ENCODE data around the gene ARAP3.
"Not testable (repeated sequence)": the region's sequence is repeated elsewhere in the genome, so short reads cannot be mapped to it uniquely, and the experiment has no call there.

The ARAP3 gene

DNA sequence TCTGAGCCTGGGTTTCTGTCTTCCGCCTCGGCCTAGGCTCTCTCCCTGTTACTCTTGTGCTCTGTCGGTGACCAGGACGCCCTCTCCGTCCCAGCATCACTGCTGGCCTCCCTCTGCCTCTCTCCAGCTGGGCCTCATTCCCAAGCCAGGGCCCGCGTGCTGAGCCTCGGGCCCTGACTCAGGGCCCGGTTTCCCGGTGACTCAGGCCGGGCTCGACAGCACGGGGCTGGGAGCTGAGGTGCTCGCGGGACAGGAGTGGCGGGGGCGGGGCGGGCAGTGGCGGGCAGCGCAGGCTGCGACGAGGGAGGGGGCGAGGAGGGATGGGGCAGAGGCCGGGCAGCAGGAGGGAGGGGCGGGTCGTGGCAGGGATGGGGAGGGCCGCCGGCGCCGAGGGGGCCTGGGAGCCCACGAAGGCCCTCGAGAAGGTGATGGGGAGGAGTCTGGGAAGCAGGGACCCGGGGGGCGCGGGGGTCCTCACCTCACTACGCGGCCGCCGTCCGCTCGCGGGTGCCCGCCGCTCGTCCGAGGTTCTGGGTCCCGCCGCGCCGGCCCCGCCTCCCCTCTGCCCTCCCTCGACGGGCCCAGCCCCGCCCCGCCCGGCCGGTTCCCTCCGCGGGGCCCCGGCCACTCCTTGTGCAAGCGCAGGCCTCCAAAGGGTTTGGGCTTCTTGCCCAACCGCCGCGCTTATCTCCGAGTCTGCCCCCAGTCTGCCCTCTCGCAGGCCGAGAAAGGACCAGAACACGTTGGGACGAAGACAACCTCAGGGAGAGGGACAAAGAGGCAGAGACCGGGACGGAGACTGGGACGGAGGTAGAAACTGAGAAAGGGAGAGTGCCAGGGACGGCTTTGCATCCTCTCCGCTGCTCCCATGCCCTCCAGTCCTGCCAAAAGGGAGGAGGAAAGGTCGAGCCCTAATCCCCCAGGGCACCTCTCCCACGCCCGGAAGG, at the start of gene ARAP3:
Gene ARAP3, minus strand, starts transcription at position 536 of the 947 bp plus-strand sequence. CDS start 1,744 bp downstream, outside the sequence.
- peak; percentile 94 for DNase-seq (ENCODE audit: low read depth, low spot score)

GRCh38 chr5:141729387-141730006, 47.5 kb upstream of the ARAP3 start:
- no peak for DNase-seq (ENCODE audit: low read depth, low spot score)

GRCh38 chr5:141725891-141726290, 43.9 kb upstream of the ARAP3 start:
- no peak for DNase-seq (ENCODE audit: low read depth, low spot score)

GRCh38 chr5:141725174-141725573, 43.1 kb upstream of the ARAP3 start:
- DNase-seq (ENCODE audit: low read depth, low spot score), result not testable (repeated sequence)

- no peak for DNase-seq (ENCODE audit: low read depth, low spot score)
Measured at GRCh38 chr5:141722266-141722665, 40.2 kb upstream of the ARAP3 start.

DNA sequence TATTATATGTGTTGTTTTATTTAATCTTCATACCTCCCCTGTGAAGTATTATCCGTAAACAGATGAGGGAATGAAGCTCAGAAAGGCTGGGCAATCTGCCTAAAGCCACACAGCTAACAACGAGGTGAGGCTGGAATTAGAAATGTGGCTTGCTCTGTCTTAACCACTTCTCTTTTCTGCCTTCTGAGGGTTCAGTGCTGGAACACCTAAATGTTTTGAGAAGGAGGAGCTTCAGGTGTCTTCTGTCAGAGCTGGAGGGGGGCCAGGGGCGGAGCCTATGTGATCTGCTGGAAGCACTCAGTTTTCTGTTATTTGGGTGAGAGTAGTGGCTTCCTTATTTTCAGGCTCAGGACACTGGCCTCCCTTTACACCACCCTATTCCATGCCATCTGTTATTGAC, 35.0 kb upstream of the ARAP3 start:
- DNase-seq (ENCODE audit: low read depth, low spot score), result no peak

DNA sequence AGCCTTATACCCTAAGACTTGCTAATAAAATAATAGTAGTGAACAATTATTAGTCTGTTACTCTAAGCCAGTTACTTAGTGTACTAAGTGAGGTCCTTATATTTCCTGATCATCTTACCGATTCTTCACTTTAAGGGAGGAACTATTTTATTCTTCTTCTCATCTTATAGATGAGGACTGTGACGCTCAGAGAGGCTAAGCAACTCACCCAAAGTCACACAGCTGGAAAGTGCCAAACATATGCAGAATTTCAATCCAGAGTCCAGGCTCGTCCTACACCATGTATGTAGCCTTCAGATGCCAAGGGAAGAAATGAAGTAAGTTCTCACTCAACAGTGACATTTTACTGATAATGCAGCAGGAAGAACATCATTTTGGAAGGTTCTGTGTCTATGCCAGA, 34.4 kb upstream of the ARAP3 start:
- no peak for DNase-seq (ENCODE audit: low read depth, low spot score)

- no peak for DNase-seq (ENCODE audit: low read depth, low spot score)
Measured at GRCh38 chr5:141716009-141716408, 34.0 kb upstream of the ARAP3 start.

DNA sequence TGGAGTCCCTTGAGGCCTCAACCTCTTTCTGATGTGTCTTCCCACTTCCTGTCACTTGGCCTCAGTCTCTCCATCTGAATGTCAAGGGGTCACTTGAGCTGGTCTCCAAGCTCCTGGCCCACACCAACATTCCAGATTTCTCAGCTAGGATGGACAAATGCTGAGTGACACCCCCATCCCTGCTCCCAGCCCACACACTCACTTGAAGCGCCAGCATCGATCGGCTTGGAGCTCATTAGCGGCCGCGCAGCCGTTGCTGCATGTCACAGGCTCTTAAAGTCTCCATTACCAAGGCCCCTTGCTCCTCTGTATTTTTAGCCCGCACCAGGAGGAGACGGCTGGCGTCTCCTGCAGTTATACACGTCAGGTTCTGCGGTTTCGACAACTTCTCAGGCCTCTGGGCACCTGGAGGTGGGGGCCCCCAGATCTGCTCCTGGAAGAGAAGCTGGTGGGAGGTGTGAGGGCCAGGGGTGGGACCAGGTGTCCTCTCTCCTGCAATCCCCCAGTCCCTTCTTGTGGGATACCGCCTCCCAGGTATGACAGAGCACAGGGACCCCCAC, 33.4 kb upstream of the ARAP3 start:
- no peak for DNase-seq (ENCODE audit: low read depth, low spot score)

GRCh38 chr5:141714542-141715310, 32.7 kb upstream of the ARAP3 start:
- DNase-seq (ENCODE audit: low read depth, low spot score), result no peak

- DNase-seq (ENCODE audit: low read depth, low spot score), result peak; percentile 24
Measured at GRCh38 chr5:141713616-141714309, 31.7 kb upstream of the ARAP3 start.

DNA sequence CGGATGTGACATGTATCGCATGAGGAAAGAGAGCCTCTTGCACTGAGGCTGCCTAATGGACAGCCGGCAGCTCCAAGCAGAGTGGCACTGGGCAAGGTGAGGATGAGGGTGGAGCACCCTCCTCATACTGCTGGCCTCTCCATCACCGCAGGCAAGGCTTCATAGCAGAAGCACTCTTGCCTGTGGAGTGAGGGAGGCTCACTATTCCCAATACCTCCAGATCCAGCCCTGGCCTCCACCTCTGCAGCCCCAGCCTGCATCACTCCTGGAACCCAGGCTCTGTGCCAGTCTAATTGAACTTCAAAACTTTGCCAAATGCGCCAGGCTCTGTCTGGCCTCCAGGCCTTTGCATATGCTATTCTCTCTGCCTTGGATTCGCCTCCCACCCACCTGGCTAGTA, 29.7 kb upstream of the ARAP3 start:
- no peak for DNase-seq (ENCODE audit: low read depth, low spot score)

DNA sequence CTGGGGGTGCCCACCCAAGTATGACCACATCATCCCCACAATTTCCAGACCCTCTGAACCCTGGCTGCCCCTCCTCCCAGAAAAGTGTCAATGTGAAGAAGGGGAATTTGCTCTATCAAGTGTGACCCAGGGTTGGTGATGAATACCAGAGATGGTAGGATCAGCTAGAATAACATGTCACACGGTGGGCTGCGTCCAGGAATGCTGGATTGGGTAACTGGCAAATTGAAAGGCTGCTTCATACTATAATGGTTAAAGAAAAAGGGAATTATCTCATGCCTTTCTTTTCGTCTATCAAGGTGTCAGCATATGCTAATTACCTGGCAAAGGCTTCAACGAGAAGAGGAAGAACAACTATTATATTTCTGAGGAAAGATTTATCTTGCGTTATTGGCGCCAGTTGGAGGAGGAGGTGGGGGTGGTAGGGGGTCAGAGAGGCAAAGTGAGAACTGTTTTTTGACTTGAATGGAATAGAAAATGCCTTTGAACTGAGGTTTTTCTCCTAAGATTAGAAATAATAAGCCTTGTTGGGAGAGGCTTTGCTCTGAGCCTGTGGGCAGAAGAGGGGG, 27.8 kb upstream of the ARAP3 start:
- DNase-seq (ENCODE audit: low read depth, low spot score), result no peak

DNA sequence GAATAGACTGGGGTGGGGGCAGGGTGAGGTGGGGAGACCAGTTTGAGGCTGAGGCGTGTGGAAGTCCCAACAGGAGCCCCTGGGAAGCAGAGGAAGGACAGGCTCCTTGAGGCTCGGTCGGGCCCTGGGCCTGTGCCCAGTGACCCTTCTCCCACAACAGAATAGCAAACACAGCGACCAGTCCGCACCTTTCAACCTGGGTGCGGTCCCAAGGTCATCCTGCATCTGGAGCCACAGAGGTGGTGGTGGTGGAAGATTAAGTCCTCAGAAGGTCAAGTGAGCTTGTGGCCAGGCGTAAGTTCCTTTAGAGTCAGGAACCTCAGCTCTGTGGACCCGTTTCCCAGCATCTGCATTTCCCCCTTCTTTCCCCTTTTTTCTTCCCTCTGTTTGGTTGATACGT, 26.0 kb upstream of the ARAP3 start:
- DNase-seq (ENCODE audit: low read depth, low spot score), result no peak

DNA sequence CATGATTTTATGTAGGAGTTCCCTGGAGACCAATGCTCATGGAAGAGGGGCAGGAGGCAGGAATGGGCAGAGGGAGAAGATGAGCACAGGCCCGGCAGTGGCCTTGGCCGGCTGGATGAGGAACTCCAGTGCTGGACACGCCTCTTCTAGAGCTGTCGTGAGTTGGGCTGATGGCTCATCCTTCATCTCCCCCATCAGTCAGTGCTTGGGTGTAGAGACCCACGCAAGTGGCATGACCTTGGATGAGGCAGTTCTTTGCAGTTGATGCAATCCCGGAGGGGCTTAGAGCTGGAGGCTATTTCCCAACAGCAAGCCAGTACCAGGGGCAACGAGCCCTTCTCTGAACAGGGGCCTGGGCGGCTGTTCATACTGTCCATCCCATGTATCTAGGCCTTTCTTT, 25.5 kb upstream of the ARAP3 start:
- no peak for DNase-seq (ENCODE audit: low read depth, low spot score)

- no peak for DNase-seq (ENCODE audit: low read depth, low spot score)
Measured at GRCh38 chr5:141706121-141706520, 24.1 kb upstream of the ARAP3 start.

DNA sequence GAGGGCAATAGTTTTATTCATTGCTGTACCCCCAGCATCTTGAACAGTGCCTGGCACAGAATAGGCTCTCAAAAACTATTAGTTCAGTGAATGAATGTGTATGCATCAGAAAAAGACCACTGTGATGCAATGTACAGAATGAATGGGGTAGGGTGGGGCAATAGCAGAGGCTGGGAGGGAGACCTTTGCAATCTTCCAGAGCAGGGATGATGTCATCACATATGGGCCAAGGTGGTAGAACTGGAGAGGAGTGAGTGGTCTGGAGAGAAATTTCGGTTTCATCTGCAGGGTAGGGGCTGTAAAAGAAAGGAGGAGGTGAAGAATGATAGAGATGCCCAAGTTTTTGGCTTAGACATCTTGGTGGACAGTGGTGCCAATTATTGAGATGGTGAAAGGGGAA, 23.4 kb upstream of the ARAP3 start:
- no peak for DNase-seq (ENCODE audit: low read depth, low spot score)

DNA sequence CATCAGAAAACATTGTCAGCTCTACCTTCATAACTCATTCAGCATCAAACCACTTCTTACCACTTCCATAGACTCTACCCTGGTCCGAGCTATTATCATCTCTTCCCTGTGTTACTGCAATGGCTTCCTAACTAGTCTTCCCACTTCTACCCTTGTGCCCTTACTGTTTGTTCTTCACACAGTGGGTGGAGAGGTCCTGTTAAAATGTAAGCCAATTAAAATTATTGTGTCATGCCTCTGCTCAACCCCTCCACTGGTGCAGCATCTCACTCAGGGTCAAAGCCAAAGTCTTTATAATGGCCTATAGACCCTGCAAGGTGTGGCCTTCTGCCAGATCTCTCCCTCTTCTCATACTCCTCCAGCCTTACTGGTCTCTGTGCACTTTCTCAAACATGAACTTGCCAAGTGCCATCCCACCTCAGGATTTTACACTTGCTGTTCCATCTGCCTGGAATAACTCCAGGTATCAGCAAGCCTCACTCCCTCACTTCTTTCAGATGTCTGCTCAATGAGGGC, 22.8 kb upstream of the ARAP3 start:
- DNase-seq (ENCODE audit: low read depth, low spot score), result no peak

GRCh38 chr5:141703133-141703561, 21.1 kb upstream of the ARAP3 start:
- DNase-seq (ENCODE audit: low read depth, low spot score), result peak; percentile 26

DNA sequence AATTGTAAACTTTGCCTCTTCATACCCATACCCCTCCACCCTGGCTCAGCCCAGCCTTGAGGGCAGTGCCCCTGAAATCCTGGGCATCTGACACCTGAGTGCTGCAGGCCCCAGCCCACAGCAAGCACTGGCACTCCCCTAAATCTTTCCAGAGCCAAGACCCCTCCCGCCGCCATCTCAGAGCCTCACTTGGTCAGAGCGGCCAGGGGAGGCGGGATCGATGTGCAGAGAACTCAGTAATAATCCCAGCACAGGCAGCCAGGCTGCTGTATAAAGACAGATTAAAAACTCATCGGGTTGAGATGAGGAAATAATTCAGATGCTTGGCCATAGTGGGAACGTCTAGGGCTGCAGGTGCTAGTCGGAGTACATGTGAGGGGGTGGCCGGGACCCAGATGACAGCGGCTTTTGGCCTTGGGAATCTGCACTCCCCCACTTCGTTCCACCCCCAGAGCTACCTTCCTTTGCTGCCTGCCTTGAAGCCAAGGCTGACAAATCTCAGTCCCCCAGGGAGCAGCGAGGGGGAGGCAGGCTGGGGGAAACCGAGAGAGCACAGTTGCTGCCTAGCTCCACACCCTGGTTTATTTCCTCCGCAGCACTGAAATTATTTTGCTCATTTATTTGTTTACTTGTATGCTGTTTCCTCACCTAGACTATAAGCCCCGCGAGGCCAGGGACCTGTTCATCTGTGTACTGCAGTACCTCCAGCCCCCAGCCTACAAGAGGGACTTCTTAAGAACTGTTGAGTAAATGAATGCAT, 19.5 kb upstream of the ARAP3 start:
- no peak for DNase-seq (ENCODE audit: low read depth, low spot score)

Data from astrocyte of the hippocampus (primary cell).